SK-N-SH treated with all-trans-retinoic acid at 6 μM for 48 hours (cell line): Measurements from ENCODE around the gene SOD3.

Experiments
- CREB5 ChIP-seq: fragments of 250-450 bp; sonication (Bioruptor Pico); IDR thresholded peaks from 2 replicates; pipeline ENCODE4 v1.5.1; 2020; ENCODE audit warnings: low read depth, mild to moderate bottlenecking, moderate library complexity
- RARB ChIP-seq: fragments of 250-450 bp; sonication (Bioruptor Pico); IDR thresholded peaks from 2 replicates; pipeline ENCODE4 v1.8.0; 2021; ENCODE audit warnings: mild to moderate bottlenecking, moderate library complexity
- TCF4 ChIP-seq: fragments of 250-450 bp; sonication (Bioruptor Pico); IDR thresholded peaks from 2 replicates; pipeline ENCODE4 v1.8.0; 2021; ENCODE audit warnings: mild to moderate bottlenecking, moderate library complexity, borderline replicate concordance
- ZFP3 ChIP-seq: fragments of 250-450 bp; sonication (Bioruptor Pico); IDR thresholded peaks from 2 replicates; pipeline ENCODE4 v1.5.0; 2020; ENCODE audit warnings: mild to moderate bottlenecking, moderate library complexity

- TF ChIP-seq TCF4 (CRISPR knock-in tag): no peak
- no peak for TF ChIP-seq CREB5 (CRISPR knock-in tag)
- TF ChIP-seq RARB (CRISPR knock-in tag): no peak
- no peak for TF ChIP-seq ZFP3
Measured at GRCh38 chr4:24770032-24770584, 25.3 kb upstream of the SOD3 start.
